A549 (cell line): ENCODE measurements around the gene NPHP1. TPM values are rescaled to one million over a fixed set of nuclear protein-coding genes. Genes with fewer than 3 reads are reported as not detected.

ENCODE experiments used
- ATAC-seq, 2 experiments: fragments of 200-7000 bp in 1 of 2; fragments of >200 bp in 1 of 2; cut with Nextera tagmentation in 1 of 2; cut with Tn5 transposase in 1 of 2; 3 replicates each; pipeline versions ENCODE4 v1.8.0 to v1.9.1; 2018 to 2020; ENCODE audit warnings: mild to moderate bottlenecking in 1 of 2, moderate library complexity in 1 of 2
- CTCF ChIA-PET: fragments of 300-600 bp; sonication (Branson Sonifier 250); formaldehyde crosslinking; extraction: SDS; loops from one replicate; lab custom pipeline; 2021; ENCODE audit warnings: antibody characterized with exemption, inconsistent platforms; lab: Yijun Ruan, JAX
- POLR2A ChIA-PET: fragments of 350-600 bp; formaldehyde crosslinking; extraction: SDS; loops from one replicate; lab custom pipeline; 2021; ENCODE audit warnings: antibody characterized with exemption, inconsistent platforms; lab: Yijun Ruan, JAX
- DNase-seq, 2 experiments: peaks; one replicate each; pipeline versions ENCODE4 v3.0.0 to v3.0.0-alpha.2; 2011 to 2016; ENCODE audit warnings: low read depth in 1 of 2, low spot score in 1 of 2
- FAIRE-seq: peaks from 2 replicates; lab custom pipeline; 2011; peaks lifted over from hg19 to GRCh38; lab: Jason Lieb, UNC
- H3K27ac ChIP-seq, 2 experiments: fragments of >200 bp; sonication (Bioruptor Twin); formaldehyde crosslinking; 3 replicates each; pipeline ENCODE4 v1.5.1; 2016 to 2017
- H3K4me1 ChIP-seq: fragments of >200 bp; sonication (Bioruptor Twin); formaldehyde crosslinking; 3 replicates; pipeline ENCODE4 v1.6.1; 2016
- H3K4me2 ChIP-seq: fragments of >200 bp; sonication (Bioruptor Twin); formaldehyde crosslinking; 3 replicates; pipeline ENCODE4 v1.6.1; 2016
- H3K4me3 ChIP-seq: fragments of >200 bp; sonication (Bioruptor Twin); formaldehyde crosslinking; 3 replicates; pipeline ENCODE4 v1.5.1; 2016
- H3K9me3 ChIP-seq: fragments of >200 bp; sonication (Bioruptor Twin); formaldehyde crosslinking; 3 replicates; pipeline ENCODE4 v1.6.1; 2016
- ATOH8 ChIP-seq: fragments of 250-450 bp; sonication (Bioruptor Pico); IDR thresholded peaks from 2 replicates; pipeline ENCODE4 v1.5.0; 2020; ENCODE audit warnings: low read depth, mild to moderate bottlenecking, moderate library complexity
- BHLHE40 ChIP-seq: IDR thresholded peaks from 2 replicates; pipeline ENCODE4 v1.6.1; 2012; ENCODE audit warnings: low read depth, low read length, inconsistent platforms
- CHD2 ChIP-seq: fragments of 150-350 bp; IDR thresholded peaks from 2 replicates; pipeline ENCODE4 v1.6.1; 2014; ENCODE audit warnings: low read length; ENCODE audit not compliant: partially characterized antibody
- CHD4 ChIP-seq: fragments of 200-600 bp; sonication (generic); IDR thresholded peaks from 2 replicates; pipeline ENCODE4 v1.6.1; 2016; ENCODE audit warnings: antibody characterized with exemption, mild to moderate bottlenecking, borderline replicate concordance
- E2F6 ChIP-seq: IDR thresholded peaks from 2 replicates; pipeline ENCODE4 v1.6.1; 2012; ENCODE audit warnings: low read depth, borderline replicate concordance
- EHF ChIP-seq: fragments of 250-450 bp; sonication (Bioruptor Pico); IDR thresholded peaks from 2 replicates; pipeline ENCODE4 v1.5.0; 2020; ENCODE audit warnings: mild to moderate bottlenecking
- EHMT2 ChIP-seq: fragments of 200-600 bp; sonication (generic); IDR thresholded peaks from 2 replicates; pipeline ENCODE4 v1.6.1; 2016; ENCODE audit warnings: antibody characterized with exemption, low read depth, mild to moderate bottlenecking, moderate library complexity
- ELK1 ChIP-seq: fragments of 150-350 bp; IDR thresholded peaks from 2 replicates; pipeline ENCODE4 v1.6.1; 2014; ENCODE audit warnings: low read depth, mild to moderate bottlenecking, low read length
- EP300 ChIP-seq, 2 experiments: fragments of >200 bp; sonication (Bioruptor Twin); formaldehyde crosslinking; IDR thresholded peaks; 2 replicates in 1 of 2; 3 replicates in 1 of 2; pipeline ENCODE4 v1.6.1; 2016 to 2017
- FOSB ChIP-seq: fragments of 250-450 bp; sonication (Bioruptor Pico); IDR thresholded peaks from 2 replicates; pipeline ENCODE4 v1.5.0; 2020; ENCODE audit warnings: mild to moderate bottlenecking, moderate library complexity
- FOXS1 ChIP-seq: fragments of 250-450 bp; sonication (Bioruptor Pico); IDR thresholded peaks from 2 replicates; pipeline ENCODE4 v1.5.0; 2020; ENCODE audit warnings: mild to moderate bottlenecking, moderate library complexity
- GATA3 ChIP-seq: IDR thresholded peaks from 2 replicates; pipeline ENCODE4 v1.6.1; 2012; ENCODE audit warnings: borderline replicate concordance
- HDAC2 ChIP-seq: fragments of 200-600 bp; sonication (generic); IDR thresholded peaks from 2 replicates; pipeline ENCODE4 v1.6.1; 2016
- HOXA7 ChIP-seq: fragments of 250-450 bp; sonication (Bioruptor Pico); IDR thresholded peaks from 2 replicates; pipeline ENCODE4 v1.5.0; 2020; ENCODE audit warnings: mild to moderate bottlenecking, moderate library complexity
- JUN ChIP-seq, 2 experiments: fragments of >200 bp; sonication (Bioruptor Twin); formaldehyde crosslinking; IDR thresholded peaks; 2 replicates in 1 of 2; 3 replicates in 1 of 2; pipeline ENCODE4 v1.6.1; 2016 to 2017
- KDM5A ChIP-seq: fragments of 200-600 bp; sonication (generic); IDR thresholded peaks from 2 replicates; pipeline ENCODE4 v1.6.1; 2016; ENCODE audit warnings: antibody characterized with exemption, mild to moderate bottlenecking
- MAX ChIP-seq: IDR thresholded peaks from 2 replicates; pipeline ENCODE4 v1.6.1; 2012
- NFE2L2 ChIP-seq: fragments of 150-350 bp; conservative IDR thresholded peaks from 2 replicates; pipeline ENCODE4 v1.6.1; 2014; ENCODE audit warnings: low read length
- NPAS2 ChIP-seq: fragments of 250-450 bp; sonication (Bioruptor Pico); IDR thresholded peaks from 2 replicates; pipeline ENCODE4 v1.8.0; 2022; ENCODE audit warnings: mild to moderate bottlenecking, moderate library complexity, borderline replicate concordance
- NR3C1 ChIP-seq: fragments of >200 bp; sonication (Bioruptor Twin); formaldehyde crosslinking; IDR thresholded peaks from 3 replicates; pipeline ENCODE4 v1.6.1; 2017
- POLR2A ChIP-seq: IDR thresholded peaks from 2 replicates; pipeline ENCODE4 v1.6.1; 2012; ENCODE audit warnings: mild to moderate bottlenecking, low read length
- POLR2AphosphoS2 ChIP-seq: conservative IDR thresholded peaks from 2 replicates; pipeline ENCODE4 v1.6.1; 2012; ENCODE audit warnings: low read length, improper control_type of control experiment, inconsistent platforms
- RAD21 ChIP-seq, 2 experiments: fragments of >200 bp in 1 of 2; sonication (Bioruptor Twin) in 1 of 2; formaldehyde crosslinking in 1 of 2; IDR thresholded peaks in 1 of 2; conservative IDR thresholded peaks in 1 of 2; 2 replicates in 1 of 2; 3 replicates in 1 of 2; pipeline ENCODE4 v1.6.1; 2012 to 2018; ENCODE audit warnings: inconsistent platforms in 1 of 2
- RARB ChIP-seq: fragments of 250-450 bp; sonication (Bioruptor Pico); IDR thresholded peaks from 2 replicates; pipeline ENCODE4 v1.8.0; 2021; ENCODE audit warnings: mild to moderate bottlenecking, moderate library complexity
- RCOR1 ChIP-seq: fragments of 150-350 bp; IDR thresholded peaks from 2 replicates; pipeline ENCODE4 v1.6.1; 2014; ENCODE audit warnings: antibody characterized with exemption, low read length, low read depth
- REST ChIP-seq: fragments of 200-600 bp; sonication (generic); IDR thresholded peaks from 2 replicates; pipeline ENCODE4 v1.6.1; 2016; ENCODE audit warnings: antibody characterized with exemption, mild to moderate bottlenecking, moderate library complexity
- RFX5 ChIP-seq: fragments of 450-650 bp; IDR thresholded peaks from 2 replicates; pipeline ENCODE4 v1.7.1; 2014; ENCODE audit warnings: antibody characterized with exemption, mild to moderate bottlenecking, moderate library complexity
- ZC3H11A ChIP-seq: fragments of 450-650 bp; IDR thresholded peaks from 2 replicates; pipeline ENCODE4 v1.6.1; 2014; ENCODE audit warnings: antibody characterized with exemption, mild to moderate bottlenecking
- WGBS: methylation state at CpG from one replicate; pipeline ENCODE4 v1.1.6; 2017; ENCODE audit errors: missing lambda C conversion rate; 5-methylcytosine and 5-hydroxymethylcytosine counted together
- polyA plus RNA-seq, 4 experiments: library from polyadenylated mRNA; depleted of rRNA in 3 of 4; stranded (reverse); fragments of >200 nt; fragmentation: RNase III in 1 of 4; extraction: RNeasy Plus Mini Kit Qiagen cat#74134 plus additional on column Dnase treatment in 1 of 4; gene quantifications; 2 replicates in 3 of 4; 3 replicates in 1 of 4; pipeline ENCODE4 v1.2.3, GENCODE V29; 2011 to 2017
- TF ChIP-seq, protein P1 (sequence below): fragments of 450-650 bp; IDR thresholded peaks from 2 replicates; pipeline ENCODE4 v1.6.1; 2014; ENCODE audit warnings: antibody characterized with exemption
- TF ChIP-seq, protein P2 (sequence below): fragments of >200 bp; sonication (Bioruptor Twin); formaldehyde crosslinking; IDR thresholded peaks from 3 replicates; pipeline ENCODE4 v1.6.1; 2016

Gene NPHP1
- polyA plus RNA-seq, 2 of the 4 experiments (the other 2 are of a cell fraction): 8.4 to 15.4 TPM

DNA sequence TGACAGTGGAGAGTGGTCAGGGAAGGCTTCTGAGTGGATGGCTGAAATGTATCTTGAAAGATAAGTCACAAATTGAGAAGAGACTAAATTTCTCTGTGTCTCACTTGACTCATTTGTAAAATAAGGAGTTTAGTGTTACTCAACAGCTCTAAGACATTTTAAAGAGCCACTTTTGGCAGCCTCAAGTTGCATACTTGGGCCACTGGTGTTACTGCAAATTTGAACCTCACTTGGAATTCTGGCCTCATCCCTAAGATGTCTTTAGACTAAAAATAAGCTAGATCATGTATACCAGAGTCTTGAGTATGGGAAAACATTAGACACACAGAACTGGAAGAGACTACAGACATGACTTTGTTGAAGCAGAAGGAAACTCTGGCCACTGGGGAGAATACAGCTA, 12.0 kb upstream of the NPHP1 start:
- Histone ChIP-seq H3K27ac (no peak overlapping the region), H3K4me1 (no peaks in the 10 kb centered on the region), H3K9me3 (peaks cover 9% of the 10 kb centered on the region), H3K4me3 (no peak overlapping the region), H3K4me2 (no peak overlapping the region)
- no peak for TF ChIP-seq HDAC2
- no peak for TF ChIP-seq RARB
- TF ChIP-seq RCOR1: no peak
- TF ChIP-seq ZC3H11A: no peak
- no peak for TF ChIP-seq NPAS2 (CRISPR knock-in tag)
- no peak for TF ChIP-seq ELK1
- no peak for TF ChIP-seq POLR2A
- no peak for TF ChIP-seq HOXA7 (CRISPR knock-in tag)
- no peak for TF ChIP-seq GATA3
- TF ChIP-seq RFX5: no peak
- TF ChIP-seq, protein P1, sequence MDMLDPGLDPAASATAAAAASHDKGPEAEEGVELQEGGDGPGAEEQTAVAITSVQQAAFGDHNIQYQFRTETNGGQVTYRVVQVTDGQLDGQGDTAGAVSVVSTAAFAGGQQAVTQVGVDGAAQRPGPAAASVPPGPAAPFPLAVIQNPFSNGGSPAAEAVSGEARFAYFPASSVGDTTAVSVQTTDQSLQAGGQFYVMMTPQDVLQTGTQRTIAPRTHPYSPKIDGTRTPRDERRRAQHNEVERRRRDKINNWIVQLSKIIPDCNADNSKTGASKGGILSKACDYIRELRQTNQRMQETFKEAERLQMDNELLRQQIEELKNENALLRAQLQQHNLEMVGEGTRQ: no peak
- no peak for TF ChIP-seq EP300 (IDR thresholded peaks at IDR 0.05)
- no peak for TF ChIP-seq EHMT2
- TF ChIP-seq MAX: no peak
- TF ChIP-seq KDM5A: no peak
- TF ChIP-seq FOXS1 (CRISPR knock-in tag): no peak
- TF ChIP-seq JUN (IDR thresholded peaks at IDR 0.05): no peak
- TF ChIP-seq ATOH8 (CRISPR knock-in tag): no peak
- no peak for TF ChIP-seq NR3C1
- FAIRE-seq: no peak
- POLR2A ChIA-PET: no interaction called here
- ATAC-seq: no peak
- DNase-seq: no peak
- CTCF ChIA-PET: no interaction called here

- ATAC-seq: no peak
- H3K4me3 ChIP-seq: no peak overlapping the region
- FAIRE-seq: no peak
- POLR2A ChIA-PET: no interaction called here
- 2% methylated on average over 3 of the region's 3 CpGs for WGBS
- CTCF ChIA-PET: no interaction called here
- TF ChIP-seq BHLHE40 (no peak), FOSB (CRISPR knock-in tag) (no peak), RAD21 (conservative IDR thresholded peaks at IDR 0.05 in 1 of 2, IDR thresholded peaks at IDR 0.05 in 1 of 2) (no peak), CHD4 (no peak), POLR2AphosphoS2 (no peak), CHD2 (no peak), EHF (CRISPR knock-in tag) (no peak), REST (no peak), E2F6 (no peak), NFE2L2 (no peak)
- TF ChIP-seq, protein P1: no peak
- TF ChIP-seq, protein P2, sequence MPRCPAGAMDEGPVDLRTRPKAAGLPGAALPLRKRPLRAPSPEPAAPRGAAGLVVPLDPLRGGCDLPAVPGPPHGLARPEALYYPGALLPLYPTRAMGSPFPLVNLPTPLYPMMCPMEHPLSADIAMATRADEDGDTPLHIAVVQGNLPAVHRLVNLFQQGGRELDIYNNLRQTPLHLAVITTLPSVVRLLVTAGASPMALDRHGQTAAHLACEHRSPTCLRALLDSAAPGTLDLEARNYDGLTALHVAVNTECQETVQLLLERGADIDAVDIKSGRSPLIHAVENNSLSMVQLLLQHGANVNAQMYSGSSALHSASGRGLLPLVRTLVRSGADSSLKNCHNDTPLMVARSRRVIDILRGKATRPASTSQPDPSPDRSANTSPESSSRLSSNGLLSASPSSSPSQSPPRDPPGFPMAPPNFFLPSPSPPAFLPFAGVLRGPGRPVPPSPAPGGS: no peak
- no peak overlapping the region for H3K4me2 ChIP-seq
- DNase-seq: no peak
- peaks cover 9% of the 10 kb centered on the region for H3K9me3 ChIP-seq
- H3K4me1 ChIP-seq: peaks cover 2% of the 10 kb centered on the region
- H3K27ac ChIP-seq: no peak overlapping the region
Measured at GRCh38 chr2:110216199-110216598, 11.4 kb upstream of the NPHP1 start.
